HCT116 (cell line): ENCODE results near the gene CLDN20.

Source experiments
- CTCF ChIP-seq, 3 experiments: fragments of 200-600 bp in 1 of 3; sonication (generic) in 1 of 3; IDR thresholded peaks in 2 of 3; conservative IDR thresholded peaks in 1 of 3; 2 replicates each; pipeline ENCODE4 v1.5.1; 2012 to 2017; ENCODE audit warnings: low read depth in 2 of 3, low read length in 2 of 3, antibody characterized with exemption in 1 of 3, borderline replicate concordance in 1 of 3, control low read depth in 1 of 3, mild to moderate bottlenecking in 1 of 3, mixed read lengths in 1 of 3, mixed run types in 1 of 3, moderate library complexity in 1 of 3; ENCODE audit not compliant: insufficient read depth in 1 of 3
- EGR1 ChIP-seq: IDR thresholded peaks from 2 replicates; pipeline ENCODE4 v1.6.1; 2012; ENCODE audit warnings: low read depth
- EZH2 ChIP-seq: fragments of 200-600 bp; sonication (generic); IDR thresholded peaks from 2 replicates; pipeline ENCODE4 v1.6.1; 2017; ENCODE audit warnings: antibody characterized with exemption, mixed run types
- EZH2phosphoT487 ChIP-seq: fragments of 200-600 bp; IDR thresholded peaks from 2 replicates; pipeline ENCODE4 v1.6.1; 2018; ENCODE audit warnings: antibody characterized with exemption, borderline replicate concordance
- MAX ChIP-seq: IDR thresholded peaks from 2 replicates; pipeline ENCODE4 v1.6.1; 2012
- POLR2A ChIP-seq: IDR thresholded peaks from 2 replicates; pipeline ENCODE4 v1.7.0; 2011; ENCODE audit warnings: borderline replicate concordance; ENCODE audit not compliant: insufficient read depth, insufficient read length; ENCODE audit errors: extremely low read depth
- POLR2AphosphoS5 ChIP-seq: IDR thresholded peaks from 2 replicates; pipeline ENCODE4 v1.6.1; 2011; ENCODE audit warnings: mild to moderate bottlenecking, low read depth, low read length, moderate library complexity
- RAD21 ChIP-seq: IDR thresholded peaks from 2 replicates; pipeline ENCODE4 v1.6.1; 2012; ENCODE audit warnings: low read depth, mild to moderate bottlenecking
- REST ChIP-seq: IDR thresholded peaks from 2 replicates; pipeline ENCODE4 v1.6.1; 2012; ENCODE audit warnings: low read depth
- SIN3A ChIP-seq: IDR thresholded peaks from 2 replicates; pipeline ENCODE4 v1.6.1; 2012; ENCODE audit warnings: low read depth
- SP1 ChIP-seq: IDR thresholded peaks from 2 replicates; pipeline ENCODE4 v1.6.1; 2012; ENCODE audit warnings: low read depth
- TCF7L2 ChIP-seq: IDR thresholded peaks from 2 replicates; pipeline ENCODE4 v1.7.0; 2011; ENCODE audit warnings: borderline replicate concordance, inconsistent platforms; ENCODE audit not compliant: insufficient read depth, insufficient read length; ENCODE audit errors: extremely low read depth
- YY1 ChIP-seq: IDR thresholded peaks from 2 replicates; pipeline ENCODE4 v1.6.1; 2011; ENCODE audit warnings: low read length, low read depth, moderate library complexity, mild to moderate bottlenecking; ENCODE audit not compliant: insufficient replicate concordance; ENCODE audit errors: extremely low read depth

GRCh38 chr6:155256122-155256795 lies 7.6 kb upstream of the CLDN20 start:
- no peak for TF ChIP-seq CTCF (IDR thresholded peaks at IDR 0.05 in 2 of 3, conservative IDR thresholded peaks at IDR 0.05 in 1 of 3; ENCODE audit: borderline replicate concordance in 1 of 3, insufficient read depth in 1 of 3, low read depth in 2 of 3, low read length in 2 of 3)
- TF ChIP-seq REST = no peak
- no peak for TF ChIP-seq EZH2phosphoT487
- no peak for TF ChIP-seq YY1
- no peak for TF ChIP-seq EGR1
- TF ChIP-seq POLR2A = no peak
- no peak for TF ChIP-seq RAD21
- no peak for TF ChIP-seq TCF7L2
- TF ChIP-seq POLR2AphosphoS5 = no peak
- TF ChIP-seq SIN3A = no peak
- no peak for TF ChIP-seq SP1
- TF ChIP-seq EZH2 = no peak
- no peak for TF ChIP-seq MAX
